ENCODE measurements around the gene OBSL1.
A peak's percentile ranks its signal among the peaks of the same experiment; 100 is the strongest.

OBSL1 gene

DNA sequence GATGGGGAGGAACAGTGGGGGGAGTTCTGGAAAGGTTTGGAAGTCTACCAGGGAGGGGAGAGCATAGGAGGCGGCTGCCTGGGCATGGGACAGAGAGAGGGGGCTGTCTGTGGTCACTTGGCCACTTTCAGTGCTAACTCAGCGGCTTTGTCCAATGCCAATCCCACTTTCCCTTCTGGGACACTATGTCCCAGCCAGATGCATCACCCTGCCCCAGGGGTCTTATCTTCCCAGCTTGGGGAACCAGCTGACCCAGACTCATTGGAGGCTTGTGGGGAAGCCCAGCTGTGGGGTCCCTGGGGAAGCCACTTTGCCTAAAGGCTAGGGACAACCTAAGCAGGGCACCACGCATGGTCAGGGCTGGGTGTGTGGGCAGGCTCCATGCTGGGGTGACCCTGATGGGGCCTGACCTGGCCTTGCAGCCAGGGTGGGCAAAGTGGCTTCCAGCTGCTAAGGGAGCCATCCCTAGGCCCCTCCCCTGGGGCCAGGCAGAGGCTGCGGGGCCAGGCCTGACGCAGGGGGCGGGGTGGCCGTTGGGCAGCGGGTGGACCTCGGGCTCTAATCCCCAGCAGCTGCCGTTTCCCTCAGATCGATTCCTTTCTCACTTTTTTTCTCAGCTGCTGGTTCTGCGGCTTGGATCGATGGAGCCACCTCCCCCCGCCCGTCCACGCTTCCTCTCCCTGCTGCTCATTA lies 58.7 kb downstream of the OBSL1 start:
- TF ChIP-seq TAF1 (IDR thresholded peaks at IDR 0.05; ENCODE audit: low read depth) (no peak), EP300 (IDR thresholded peaks at IDR 0.05; ENCODE audit: borderline replicate concordance) (no peak), TEAD4 (IDR thresholded peaks at IDR 0.05) (no peak), FOXM1 (IDR thresholded peaks at IDR 0.05; ENCODE audit: borderline replicate concordance, low read depth) (no peak), TCF12 (IDR thresholded peaks at IDR 0.05; ENCODE audit: low read depth) (no peak), CREB1 (IDR thresholded peaks at IDR 0.05; ENCODE audit: low read depth) (no peak), ZBTB7A (IDR thresholded peaks at IDR 0.05; ENCODE audit: low read depth) (no peak), YY1 (IDR thresholded peaks at IDR 0.05; ENCODE audit: low read depth) (no peak), NFIC (IDR thresholded peaks at IDR 0.05) (no peak), CEBPB (IDR thresholded peaks at IDR 0.05) (no peak), RAD21 (IDR thresholded peaks at IDR 0.05; ENCODE audit: low read depth) (no peak), EGR1 (IDR thresholded peaks at IDR 0.05) (no peak)
- TF ChIP-seq, protein P1, sequence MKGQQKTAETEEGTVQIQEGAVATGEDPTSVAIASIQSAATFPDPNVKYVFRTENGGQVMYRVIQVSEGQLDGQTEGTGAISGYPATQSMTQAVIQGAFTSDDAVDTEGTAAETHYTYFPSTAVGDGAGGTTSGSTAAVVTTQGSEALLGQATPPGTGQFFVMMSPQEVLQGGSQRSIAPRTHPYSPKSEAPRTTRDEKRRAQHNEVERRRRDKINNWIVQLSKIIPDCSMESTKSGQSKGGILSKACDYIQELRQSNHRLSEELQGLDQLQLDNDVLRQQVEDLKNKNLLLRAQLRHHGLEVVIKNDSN (IDR thresholded peaks at IDR 0.05) = no peak
- TF ChIP-seq, protein P2, sequence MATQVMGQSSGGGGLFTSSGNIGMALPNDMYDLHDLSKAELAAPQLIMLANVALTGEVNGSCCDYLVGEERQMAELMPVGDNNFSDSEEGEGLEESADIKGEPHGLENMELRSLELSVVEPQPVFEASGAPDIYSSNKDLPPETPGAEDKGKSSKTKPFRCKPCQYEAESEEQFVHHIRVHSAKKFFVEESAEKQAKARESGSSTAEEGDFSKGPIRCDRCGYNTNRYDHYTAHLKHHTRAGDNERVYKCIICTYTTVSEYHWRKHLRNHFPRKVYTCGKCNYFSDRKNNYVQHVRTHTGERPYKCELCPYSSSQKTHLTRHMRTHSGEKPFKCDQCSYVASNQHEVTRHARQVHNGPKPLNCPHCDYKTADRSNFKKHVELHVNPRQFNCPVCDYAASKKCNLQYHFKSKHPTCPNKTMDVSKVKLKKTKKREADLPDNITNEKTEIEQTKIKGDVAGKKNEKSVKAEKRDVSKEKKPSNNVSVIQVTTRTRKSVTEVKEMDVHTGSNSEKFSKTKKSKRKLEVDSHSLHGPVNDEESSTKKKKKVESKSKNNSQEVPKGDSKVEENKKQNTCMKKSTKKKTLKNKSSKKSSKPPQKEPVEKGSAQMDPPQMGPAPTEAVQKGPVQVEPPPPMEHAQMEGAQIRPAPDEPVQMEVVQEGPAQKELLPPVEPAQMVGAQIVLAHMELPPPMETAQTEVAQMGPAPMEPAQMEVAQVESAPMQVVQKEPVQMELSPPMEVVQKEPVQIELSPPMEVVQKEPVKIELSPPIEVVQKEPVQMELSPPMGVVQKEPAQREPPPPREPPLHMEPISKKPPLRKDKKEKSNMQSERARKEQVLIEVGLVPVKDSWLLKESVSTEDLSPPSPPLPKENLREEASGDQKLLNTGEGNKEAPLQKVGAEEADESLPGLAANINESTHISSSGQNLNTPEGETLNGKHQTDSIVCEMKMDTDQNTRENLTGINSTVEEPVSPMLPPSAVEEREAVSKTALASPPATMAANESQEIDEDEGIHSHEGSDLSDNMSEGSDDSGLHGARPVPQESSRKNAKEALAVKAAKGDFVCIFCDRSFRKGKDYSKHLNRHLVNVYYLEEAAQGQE (IDR thresholded peaks at IDR 0.05; ENCODE audit: low read depth) = no peak
- TF ChIP-seq, protein P3, sequence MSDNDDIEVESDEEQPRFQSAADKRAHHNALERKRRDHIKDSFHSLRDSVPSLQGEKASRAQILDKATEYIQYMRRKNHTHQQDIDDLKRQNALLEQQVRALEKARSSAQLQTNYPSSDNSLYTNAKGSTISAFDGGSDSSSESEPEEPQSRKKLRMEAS (IDR thresholded peaks at IDR 0.05) = no peak

DNA sequence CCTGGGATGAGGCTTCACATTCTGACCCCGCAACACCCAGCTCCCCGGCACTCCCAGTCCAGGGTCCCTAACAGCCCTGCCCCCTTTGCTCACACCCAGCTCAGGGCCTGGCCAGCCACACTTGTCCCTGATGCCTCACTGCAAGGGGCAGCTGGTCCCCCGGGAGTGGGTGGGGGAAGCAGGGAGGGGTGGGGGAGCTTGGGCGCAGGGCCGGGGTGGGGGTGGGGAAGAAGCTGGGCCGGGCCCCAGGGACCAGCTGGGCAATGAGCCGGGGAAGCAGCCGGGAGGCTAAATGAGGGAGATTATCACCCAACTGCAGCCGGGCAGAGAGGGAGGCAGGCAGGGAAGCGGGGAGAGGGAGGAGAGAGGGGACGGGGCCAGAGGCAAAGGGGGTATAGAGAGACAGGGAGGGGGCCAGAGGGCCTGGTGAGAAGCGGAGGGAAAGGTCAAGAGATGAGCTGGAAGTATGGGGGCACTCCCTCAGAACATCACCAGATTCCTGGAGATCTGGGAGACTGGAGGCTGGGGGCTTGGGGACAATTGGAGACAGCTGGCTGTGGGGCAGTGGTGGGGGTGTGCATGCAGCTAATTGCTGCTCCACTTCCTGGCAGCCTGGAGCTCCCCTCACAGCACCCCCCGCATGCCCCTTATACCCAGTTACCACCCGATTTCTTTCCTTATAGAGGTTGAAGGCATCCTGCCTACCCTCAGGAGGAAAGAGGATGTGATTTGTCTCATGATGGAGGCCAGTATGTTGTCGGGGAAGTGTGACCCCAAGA lies 59.6 kb downstream of the OBSL1 start:
- TF ChIP-seq, protein P3 (IDR thresholded peaks at IDR 0.05) = no peak
- TF ChIP-seq NFIC (IDR thresholded peaks at IDR 0.05) = no peak

DNA sequence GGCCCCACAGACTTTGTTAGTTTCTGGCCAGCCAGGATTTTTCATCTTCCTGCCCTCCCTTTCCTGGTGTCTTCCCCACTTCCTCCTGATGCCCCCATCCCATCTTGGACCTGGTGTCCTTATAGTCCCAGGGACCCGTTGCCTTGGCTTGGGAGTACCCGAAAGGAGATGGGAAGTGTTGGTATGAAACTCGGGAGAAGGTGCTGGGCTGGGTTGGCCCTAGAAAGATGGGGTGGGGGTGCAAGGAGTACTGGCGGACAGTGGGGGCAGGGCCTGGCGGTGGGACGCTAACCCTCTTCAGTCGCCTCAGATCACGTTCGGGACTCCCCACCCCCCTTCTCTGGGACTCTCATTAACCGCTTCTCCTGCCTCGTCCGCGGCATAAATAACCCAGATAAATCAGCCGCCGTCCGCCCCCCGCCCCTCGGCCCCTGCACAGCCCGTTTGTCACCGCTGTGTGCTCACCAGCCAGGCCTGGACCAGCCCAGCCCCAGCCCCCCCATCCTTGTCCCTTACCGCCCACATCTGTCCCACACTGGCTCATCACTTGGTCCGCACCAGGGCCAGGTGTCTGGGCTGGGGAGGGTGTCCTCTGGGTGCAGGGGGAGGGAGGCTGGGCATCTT lies 60.7 kb downstream of the OBSL1 start:
- TF ChIP-seq TCF12 (IDR thresholded peaks at IDR 0.05; ENCODE audit: low read depth) = no peak
- no peak for TF ChIP-seq EP300 (IDR thresholded peaks at IDR 0.05; ENCODE audit: borderline replicate concordance)
- TF ChIP-seq TEAD4 (IDR thresholded peaks at IDR 0.05) = no peak
- TF ChIP-seq, protein P1 (IDR thresholded peaks at IDR 0.05) = no peak
- TF ChIP-seq RAD21 (IDR thresholded peaks at IDR 0.05; ENCODE audit: low read depth) = no peak
- TF ChIP-seq YY1 (IDR thresholded peaks at IDR 0.05; ENCODE audit: low read depth) = no peak
- TF ChIP-seq NFIC (IDR thresholded peaks at IDR 0.05) = no peak
- TF ChIP-seq CREB1 (IDR thresholded peaks at IDR 0.05; ENCODE audit: low read depth) = no peak
- no peak for TF ChIP-seq FOXM1 (IDR thresholded peaks at IDR 0.05; ENCODE audit: borderline replicate concordance, low read depth)
- TF ChIP-seq CEBPB (IDR thresholded peaks at IDR 0.05) = no peak
- TF ChIP-seq EGR1 (IDR thresholded peaks at IDR 0.05) = no peak
- TF ChIP-seq, protein P3 (IDR thresholded peaks at IDR 0.05) = no peak

DNA sequence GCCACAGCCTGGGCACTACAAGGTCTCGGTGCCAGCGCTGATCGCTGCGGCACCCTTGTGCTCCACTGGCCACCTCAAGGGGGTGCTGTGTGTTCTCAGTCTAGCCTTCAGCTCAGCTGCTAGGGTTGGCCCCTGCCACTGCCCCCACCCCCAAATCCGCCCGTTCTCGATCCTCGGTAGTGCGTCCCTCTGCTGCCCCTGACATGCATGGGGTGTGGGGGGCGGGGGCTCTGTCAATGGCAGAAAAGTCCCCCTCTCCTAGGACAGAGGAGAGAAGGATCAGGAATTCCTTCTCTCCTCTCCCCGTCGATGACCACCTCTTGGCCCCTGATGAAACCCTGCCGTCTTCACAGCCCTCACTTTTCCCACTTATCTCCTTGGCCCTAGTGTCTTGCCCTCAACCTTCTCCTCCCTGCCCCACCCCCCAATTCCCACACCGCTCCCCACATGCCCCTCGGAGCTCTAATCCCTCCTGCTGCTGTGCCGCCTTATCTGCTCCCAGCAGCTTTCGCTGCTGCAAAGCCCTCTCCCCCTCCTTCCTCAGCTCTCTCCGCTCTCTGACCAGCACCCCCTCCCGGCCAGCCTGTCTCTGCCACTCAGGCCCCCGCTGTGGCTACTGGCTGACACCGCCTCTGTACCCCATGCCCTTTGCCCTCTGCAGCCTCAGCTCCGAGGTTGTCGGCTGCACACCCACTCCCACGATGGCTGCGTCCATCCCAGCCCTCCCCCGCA lies 61.4 kb downstream of the OBSL1 start:
- TF ChIP-seq YY1 (IDR thresholded peaks at IDR 0.05; ENCODE audit: low read depth) (no peak), CEBPB (IDR thresholded peaks at IDR 0.05) (no peak), RAD21 (IDR thresholded peaks at IDR 0.05; ENCODE audit: low read depth) (peak; percentile 52), EGR1 (IDR thresholded peaks at IDR 0.05) (no peak), ZBTB7A (IDR thresholded peaks at IDR 0.05; ENCODE audit: low read depth) (peak; percentile 77; the same call in 1 of the 2 replicates), NFIC (IDR thresholded peaks at IDR 0.05) (no peak), TEAD4 (IDR thresholded peaks at IDR 0.05) (no peak)
- TF ChIP-seq, protein P1 (IDR thresholded peaks at IDR 0.05) = no peak
- TF ChIP-seq, protein P3 (IDR thresholded peaks at IDR 0.05) = no peak

DNA sequence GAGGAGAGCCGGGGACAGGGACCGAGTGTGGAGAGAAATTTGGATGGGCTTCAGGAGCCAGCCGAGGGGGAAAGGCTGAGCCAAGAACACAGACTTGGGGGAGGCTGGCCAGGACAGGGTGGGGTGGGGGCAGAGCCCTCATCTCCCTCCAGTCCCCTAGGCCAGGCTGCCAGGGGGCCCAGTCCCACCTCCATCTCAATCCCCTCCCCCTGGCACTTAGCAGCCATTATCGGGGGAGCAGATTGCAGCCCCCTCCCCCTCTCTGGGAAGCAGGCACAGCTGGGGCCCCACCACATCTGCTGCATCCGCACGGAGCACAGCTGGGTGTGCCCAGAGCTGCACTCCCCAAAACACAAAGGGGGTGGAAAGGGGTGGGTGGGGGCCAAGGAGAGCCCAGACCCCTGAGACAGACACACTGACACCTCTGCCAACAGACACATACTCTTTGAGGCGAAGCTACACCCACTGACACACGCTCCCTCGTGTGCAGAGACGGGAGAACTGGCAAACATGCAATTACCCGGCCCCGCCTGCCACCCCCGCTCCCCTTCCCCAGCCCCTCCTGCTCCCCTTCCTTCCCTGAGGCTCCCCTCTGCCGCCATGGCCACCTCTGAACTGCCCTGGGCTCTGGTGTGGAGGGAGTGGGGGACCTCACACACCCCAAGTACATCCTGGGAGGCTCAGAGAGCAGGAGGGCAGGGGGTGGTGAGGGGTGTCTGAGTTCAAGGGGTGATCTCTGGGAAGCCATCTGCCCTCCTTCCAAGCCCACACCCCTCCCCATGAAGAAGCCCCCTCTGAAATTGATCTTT lies 62.2 kb downstream of the OBSL1 start:
- no peak for TF ChIP-seq NFIC (IDR thresholded peaks at IDR 0.05)
- TF ChIP-seq FOXM1 (IDR thresholded peaks at IDR 0.05; ENCODE audit: borderline replicate concordance, low read depth) = no peak
- TF ChIP-seq, protein P2 (IDR thresholded peaks at IDR 0.05; ENCODE audit: low read depth) = no peak
- TF ChIP-seq ZBTB7A (IDR thresholded peaks at IDR 0.05; ENCODE audit: low read depth) = no peak
- TF ChIP-seq YY1 (IDR thresholded peaks at IDR 0.05; ENCODE audit: low read depth) = no peak
- TF ChIP-seq RAD21 (IDR thresholded peaks at IDR 0.05; ENCODE audit: low read depth) = no peak
- no peak for TF ChIP-seq EP300 (IDR thresholded peaks at IDR 0.05; ENCODE audit: borderline replicate concordance)
- TF ChIP-seq, protein P1 (IDR thresholded peaks at IDR 0.05) = no peak
- TF ChIP-seq, protein P3 (IDR thresholded peaks at IDR 0.05) = no peak
